AG04450 (cell line): ENCODE results near the gene PPP1CA. TPM values are rescaled to one million over a fixed set of nuclear protein-coding genes. Genes with fewer than 3 reads are reported as not detected.

Experiments
- CTCF ChIA-PET: fragments of 300-600, 350-600 bp; formaldehyde crosslinking; extraction: SDS; loops from one replicate; lab custom pipeline; 2022; ENCODE audit warnings: antibody characterized with exemption, inconsistent platforms; lab: Charles Lee
- POLR2A ChIA-PET: fragments of 350-600 bp; formaldehyde crosslinking; extraction: SDS; loops from one replicate; lab custom pipeline; 2021; ENCODE audit warnings: antibody characterized with exemption, inconsistent platforms; lab: Yijun Ruan, JAX
- DNase-seq: peaks from one replicate; pipeline ENCODE4 v3.0.0-alpha.2; 2011; ENCODE audit warnings: low read depth, low spot score
- H3K27ac ChIP-seq: one replicate; pipeline ENCODE4 v1.5.1; 2012; ENCODE audit warnings: low read depth, low read length, control low read depth
- H3K27me3 ChIP-seq: one replicate; pipeline ENCODE4 v1.6.0; 2012; ENCODE audit warnings: low read length; ENCODE audit not compliant: control insufficient read depth, insufficient read depth
- H3K4me3 ChIP-seq: 2 replicates; pipeline ENCODE4 v1.5.1; 2011; ENCODE audit warnings: mild to moderate bottlenecking, low read depth, low read length, control low read depth
- H3K9me3 ChIP-seq: 2 replicates; pipeline ENCODE4 v1.5.1; 2012; ENCODE audit warnings: low read length; ENCODE audit not compliant: control insufficient read depth, insufficient read depth
- CTCF ChIP-seq: IDR thresholded peaks from 2 replicates; pipeline ENCODE4 v1.5.1; 2011; ENCODE audit warnings: low read depth, low read length, control low read depth, inconsistent platforms
- polyA plus RNA-seq: library from polyadenylated mRNA; depleted of rRNA; stranded (reverse); fragments of >200 nt; gene quantifications from 2 replicates; pipeline ENCODE4 v1.2.3, GENCODE V29; 2011

Gene PPP1CA
- polyA plus RNA-seq, 1 experiment = 116 TPM

GRCh38 chr11:67391304-67392182 is 10.1 kb downstream of the PPP1CA start, which contains the start of gene RAD9A:
Gene RAD9A (plus strand): TSS chr11:67391986. CDS start chr11:67392045, 59 bp downstream.
- peak within 1 kb of the TSS; percentile 87 for H3K27ac ChIP-seq
- ChIA-PET CTCF (interaction anchor here (0.5 to 24.1 kb wide), 6 partner anchors 10 to 343 kb away, joined by 4 to 716 read pairs (median 4); partner anchors contain the start of genes POLD4 and PPP1CA), POLR2A (interaction anchor here (0.6 to 2.0 kb wide), 10 partner anchors 9 to 49 kb away, joined by 3 to 30 read pairs (median 4); partner anchors contain the start of genes CLCF1, POLD4 and PPP1CA)
- peak within 1 kb of the TSS; percentile 92 for H3K4me3 ChIP-seq
- peak; percentile 81 for DNase-seq
- no peak for TF ChIP-seq CTCF
- no peaks in the 10 kb centered on the region for H3K27me3 ChIP-seq
- no peaks in the 10 kb centered on the region for H3K9me3 ChIP-seq

- CTCF ChIA-PET = interaction anchor here (2.7 to 24.1 kb wide), 2 partner anchors 10 to 33 kb away, joined by 22 to 716 read pairs; partner anchors contain the start of genes POLD4 and PPP1CA
- no peak for TF ChIP-seq CTCF
- POLR2A ChIA-PET = no interaction called here
- H3K4me3 ChIP-seq = peak overlapping the region; percentile 92
- H3K27ac ChIP-seq = peak overlapping the region; percentile 87
- H3K9me3 ChIP-seq = no peaks in the 10 kb centered on the region
- no peak for DNase-seq
- no peaks in the 10 kb centered on the region for H3K27me3 ChIP-seq
These were observed 10.7 kb downstream of the PPP1CA start for GRCh38 chr11:67390947-67391303.

- no peaks in the 10 kb centered on the region for H3K27me3 ChIP-seq
- H3K4me3 ChIP-seq = no peak overlapping the region
- DNase-seq = no peak
- peak; percentile 60 for TF ChIP-seq CTCF
- ChIA-PET CTCF (interaction anchor here (0.6 to 24.1 kb wide), 5 partner anchors 8 to 31 kb away, joined by 3 to 716 read pairs (median 5); partner anchors contain the start of genes POLD4 and PPP1CA), POLR2A (no interaction called here)
- H3K9me3 ChIP-seq = no peaks in the 10 kb centered on the region
- H3K27ac ChIP-seq = no peak overlapping the region
These were observed 12.2 kb downstream of the PPP1CA start for GRCh38 chr11:67389477-67389876.

DNA sequence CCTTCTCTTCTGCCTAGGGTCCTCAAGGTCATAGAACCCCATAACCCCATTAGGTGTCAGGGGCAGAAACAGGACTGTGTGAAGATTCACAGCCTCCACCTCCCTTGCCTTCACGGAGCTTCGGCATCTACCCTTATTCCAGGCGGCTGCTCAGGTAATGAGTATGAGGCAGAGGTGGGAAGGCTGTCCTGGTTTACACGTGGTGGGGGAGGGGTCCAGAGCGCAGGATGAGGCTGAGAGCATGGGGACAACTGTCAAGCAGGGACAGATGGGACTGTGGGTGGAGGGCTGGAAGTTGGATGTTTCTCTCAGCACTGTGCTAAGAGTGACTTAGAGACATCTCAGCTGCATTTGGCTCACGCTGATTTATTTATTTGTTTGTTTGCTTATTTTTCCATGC is 14.1 kb downstream of the PPP1CA start:
- no peak for TF ChIP-seq CTCF
- POLR2A ChIA-PET = no interaction called here
- H3K9me3 ChIP-seq = no peaks in the 10 kb centered on the region
- CTCF ChIA-PET = interaction anchor here (24.1 kb wide), 1 partner anchor 29 kb away, joined by 716 read pairs; the partner anchor contains the start of gene POLD4
- no peak overlapping the region for H3K4me3 ChIP-seq
- no peak overlapping the region for H3K27ac ChIP-seq
- DNase-seq = no peak
- H3K27me3 ChIP-seq = no peaks in the 10 kb centered on the region
